Measurements from ENCODE around the gene MAP1LC3B.

Gene MAP1LC3B

GRCh38 chr16:87411375-87412271 lies 19.5 kb downstream of the MAP1LC3B start:
- no peak for DNase-seq

- no peak for DNase-seq
These were observed 20.3 kb downstream of the MAP1LC3B start for GRCh38 chr16:87412371-87412995.

GRCh38 chr16:87412996-87413421 lies 20.9 kb downstream of the MAP1LC3B start:
- no peak for DNase-seq

- no peak for DNase-seq
These were observed 22.1 kb downstream of the MAP1LC3B start for GRCh38 chr16:87414251-87414680.

GRCh38 chr16:87415441-87415840 lies 23.3 kb downstream of the MAP1LC3B start:
- no peak for DNase-seq

- peak; percentile 55 for DNase-seq
These were observed 24.8 kb downstream of the MAP1LC3B start for GRCh38 chr16:87416826-87417527.

GRCh38 chr16:87417528-87417910 lies 25.4 kb downstream of the MAP1LC3B start:
- DNase-seq, result no peak

GRCh38 chr16:87418216-87418615 lies 26.1 kb downstream of the MAP1LC3B start:
- DNase-seq, result no peak

- DNase-seq, result no peak
These were observed 26.5 kb downstream of the MAP1LC3B start for GRCh38 chr16:87418644-87419043.

- no peak for DNase-seq
These were observed 28.2 kb downstream of the MAP1LC3B start for GRCh38 chr16:87420026-87421002.

- no peak for DNase-seq
These were observed 29.1 kb downstream of the MAP1LC3B start for GRCh38 chr16:87421003-87421912.

GRCh38 chr16:87422106-87422505 lies 30.0 kb downstream of the MAP1LC3B start:
- no peak for DNase-seq

GRCh38 chr16:87423429-87423828 lies 31.3 kb downstream of the MAP1LC3B start:
- DNase-seq, result no peak

GRCh38 chr16:87424266-87424665 lies 32.1 kb downstream of the MAP1LC3B start:
- DNase-seq, result no peak

- DNase-seq, result no peak
These were observed 33.8 kb downstream of the MAP1LC3B start for GRCh38 chr16:87425941-87426340.

- no peak for DNase-seq
These were observed 34.5 kb downstream of the MAP1LC3B start for GRCh38 chr16:87426423-87427215.

- DNase-seq, result no peak
These were observed 39.8 kb downstream of the MAP1LC3B start for GRCh38 chr16:87431926-87432325.

GRCh38 chr16:87432330-87432915 lies 40.3 kb downstream of the MAP1LC3B start:
- DNase-seq, result no peak

- DNase-seq, result no peak
These were observed 42.1 kb downstream of the MAP1LC3B start for GRCh38 chr16:87434146-87434667.
